ENCODE results near the gene POLR3G.

Gene POLR3G

DNA sequence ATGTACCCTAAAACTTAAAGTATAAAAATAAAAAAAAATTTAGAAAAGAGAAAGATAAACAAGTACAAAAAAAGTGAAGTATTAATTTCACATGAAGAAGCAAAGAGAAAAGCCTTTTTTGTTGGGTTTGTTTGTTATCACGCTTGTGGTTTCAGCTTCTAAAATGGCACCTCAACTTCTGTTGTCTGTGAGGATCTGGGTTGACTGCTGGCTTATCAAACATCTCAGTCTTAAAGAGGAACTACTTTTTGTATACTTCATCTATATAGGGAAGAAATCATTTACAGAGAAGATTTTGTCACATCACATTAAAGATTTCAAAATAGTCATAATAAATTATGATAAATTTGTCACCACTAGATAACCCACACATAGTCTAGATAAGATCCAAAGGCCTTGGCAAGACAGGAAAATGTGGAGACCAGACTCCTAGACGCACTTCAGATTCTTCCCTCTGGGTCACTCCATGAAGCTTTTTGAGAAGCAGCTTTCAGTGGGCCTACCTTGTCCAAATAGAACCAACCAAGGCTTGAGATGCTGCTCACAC lies 75.1 kb downstream of the POLR3G start:
- no peak overlapping the region for H3K4me3 ChIP-seq
- TF ChIP-seq, protein P1, sequence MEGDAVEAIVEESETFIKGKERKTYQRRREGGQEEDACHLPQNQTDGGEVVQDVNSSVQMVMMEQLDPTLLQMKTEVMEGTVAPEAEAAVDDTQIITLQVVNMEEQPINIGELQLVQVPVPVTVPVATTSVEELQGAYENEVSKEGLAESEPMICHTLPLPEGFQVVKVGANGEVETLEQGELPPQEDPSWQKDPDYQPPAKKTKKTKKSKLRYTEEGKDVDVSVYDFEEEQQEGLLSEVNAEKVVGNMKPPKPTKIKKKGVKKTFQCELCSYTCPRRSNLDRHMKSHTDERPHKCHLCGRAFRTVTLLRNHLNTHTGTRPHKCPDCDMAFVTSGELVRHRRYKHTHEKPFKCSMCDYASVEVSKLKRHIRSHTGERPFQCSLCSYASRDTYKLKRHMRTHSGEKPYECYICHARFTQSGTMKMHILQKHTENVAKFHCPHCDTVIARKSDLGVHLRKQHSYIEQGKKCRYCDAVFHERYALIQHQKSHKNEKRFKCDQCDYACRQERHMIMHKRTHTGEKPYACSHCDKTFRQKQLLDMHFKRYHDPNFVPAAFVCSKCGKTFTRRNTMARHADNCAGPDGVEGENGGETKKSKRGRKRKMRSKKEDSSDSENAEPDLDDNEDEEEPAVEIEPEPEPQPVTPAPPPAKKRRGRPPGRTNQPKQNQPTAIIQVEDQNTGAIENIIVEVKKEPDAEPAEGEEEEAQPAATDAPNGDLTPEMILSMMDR (IDR thresholded peaks at IDR 0.05): no peak
- DNase-seq (ENCODE audit: low spot score): no peak
- no peak overlapping the region for H3K27ac ChIP-seq

DNA sequence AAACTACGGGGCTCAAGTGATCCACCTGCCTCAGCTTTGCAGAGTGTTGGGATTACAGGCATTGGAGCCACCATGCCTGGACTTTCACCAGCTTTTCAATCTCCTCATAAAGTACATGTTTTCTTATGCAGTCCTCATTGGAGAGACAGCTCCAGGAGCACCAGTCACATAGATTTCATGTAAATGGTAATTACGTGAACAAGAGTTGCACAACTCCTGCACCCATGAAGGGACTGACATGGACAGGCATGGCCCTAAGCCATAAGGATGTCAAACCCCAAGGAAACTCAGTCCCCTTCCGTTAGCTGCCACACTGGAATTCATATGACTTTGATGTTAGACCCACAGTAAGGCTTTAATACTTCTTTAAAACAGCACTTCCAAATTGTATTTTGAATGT lies 76.3 kb downstream of the POLR3G start:
- Histone ChIP-seq H3K4me3 (no peak overlapping the region), H3K27ac (no peak overlapping the region)
- DNase-seq (ENCODE audit: low spot score): no peak
- TF ChIP-seq, protein P1 (IDR thresholded peaks at IDR 0.05): no peak

DNA sequence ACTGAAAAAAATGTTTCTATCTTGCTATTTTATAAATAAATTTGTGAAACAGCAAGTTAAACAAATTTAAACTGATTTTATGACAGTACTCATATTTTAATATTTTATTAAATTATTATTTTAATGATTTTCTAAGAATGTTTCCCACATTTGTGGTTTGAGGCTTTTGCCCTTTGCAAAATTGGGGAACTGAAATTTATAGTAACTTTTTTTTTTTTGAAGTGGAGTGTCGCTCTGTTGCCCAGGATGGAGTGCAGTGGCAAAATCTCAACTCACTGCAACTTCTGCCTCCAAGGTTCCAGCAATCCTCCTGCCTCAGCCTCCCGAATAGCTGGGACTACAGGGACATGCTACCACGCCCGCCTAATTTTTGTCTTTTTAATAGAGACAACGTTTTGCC lies 76.7 kb downstream of the POLR3G start:
- DNase-seq (ENCODE audit: low spot score): no peak
- Histone ChIP-seq H3K4me3 (no peak overlapping the region), H3K27ac (no peak overlapping the region)
- TF ChIP-seq, protein P1 (IDR thresholded peaks at IDR 0.05): no peak

DNA sequence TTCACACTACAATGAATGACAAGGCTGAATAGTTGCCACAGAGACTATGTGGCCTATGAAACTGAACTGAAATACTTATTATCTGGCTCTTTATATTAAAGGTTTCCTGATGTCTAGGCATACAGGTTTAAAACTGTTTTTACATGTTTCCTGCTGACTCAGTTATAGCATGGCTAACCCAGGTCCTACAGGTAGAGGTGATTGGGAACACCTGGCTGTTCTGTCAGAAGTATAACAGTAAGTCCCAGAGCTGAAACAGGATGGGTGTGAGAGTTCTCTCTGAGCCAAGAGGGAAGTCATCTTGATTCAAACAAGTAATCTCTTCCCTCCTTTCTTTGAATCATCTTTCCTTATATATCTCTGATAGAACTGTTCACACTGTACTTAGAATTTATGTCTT lies 79.0 kb downstream of the POLR3G start:
- H3K4me3 ChIP-seq: no peak overlapping the region
- DNase-seq (ENCODE audit: low spot score): no peak
- TF ChIP-seq, protein P1 (IDR thresholded peaks at IDR 0.05): no peak
- no peak overlapping the region for H3K27ac ChIP-seq

DNA sequence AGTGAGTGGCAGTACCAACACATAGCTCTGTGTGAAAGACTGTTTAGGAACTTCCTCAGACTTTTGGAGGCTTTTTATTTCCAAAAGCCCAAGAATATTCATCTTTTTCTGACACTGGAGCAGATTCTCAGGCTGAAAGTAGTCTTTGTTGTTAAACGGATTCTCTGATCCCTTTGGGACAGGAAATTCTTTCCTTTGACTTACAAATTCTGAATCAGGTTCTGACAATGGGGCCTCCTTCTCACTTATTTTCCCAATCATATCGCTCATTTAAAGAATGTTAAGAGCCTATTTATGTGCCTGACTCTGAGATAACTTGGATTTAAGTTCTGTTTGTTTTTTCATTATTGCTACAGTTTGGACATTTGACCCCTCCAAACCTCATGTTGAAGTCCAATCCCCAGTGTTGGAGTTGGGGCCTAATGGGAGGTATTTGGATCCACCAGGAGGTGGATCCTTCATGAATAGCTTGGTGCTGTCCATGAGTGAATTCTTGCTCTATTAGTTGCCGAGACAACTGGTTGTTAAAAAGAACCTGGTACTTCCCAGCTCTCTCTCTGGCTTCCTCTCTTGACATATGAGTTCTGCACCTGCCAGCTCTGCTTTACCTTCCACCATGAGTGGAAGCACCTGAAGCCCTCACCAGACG lies 79.8 kb downstream of the POLR3G start:
- TF ChIP-seq, protein P1 (IDR thresholded peaks at IDR 0.05): no peak
- DNase-seq (ENCODE audit: low spot score): no peak
- Histone ChIP-seq H3K4me3 (no peak overlapping the region), H3K27ac (no peak overlapping the region)

DNA sequence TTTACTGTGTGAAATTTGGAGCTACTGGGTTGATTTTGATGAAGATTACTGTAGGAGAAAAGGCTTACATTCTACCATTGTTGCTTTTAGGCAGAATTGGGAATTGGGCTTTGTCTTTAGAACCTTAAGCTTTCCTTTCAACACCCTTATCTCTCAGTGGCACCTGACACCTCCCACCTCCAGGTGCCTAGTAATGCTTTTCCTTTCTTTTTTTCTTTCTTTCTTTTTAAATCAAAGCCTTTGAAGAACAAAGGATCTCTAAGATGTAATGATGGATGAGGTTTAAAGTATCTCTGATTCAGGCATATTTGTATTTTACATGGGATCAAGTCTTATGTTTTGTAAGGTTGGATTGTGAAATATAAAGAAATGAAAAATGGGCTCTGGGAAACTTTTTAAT lies 81.0 kb downstream of the POLR3G start:
- Histone ChIP-seq H3K27ac (no peak overlapping the region), H3K4me3 (no peak overlapping the region)
- DNase-seq (ENCODE audit: low spot score): no peak
- TF ChIP-seq, protein P1 (IDR thresholded peaks at IDR 0.05): no peak

DNA sequence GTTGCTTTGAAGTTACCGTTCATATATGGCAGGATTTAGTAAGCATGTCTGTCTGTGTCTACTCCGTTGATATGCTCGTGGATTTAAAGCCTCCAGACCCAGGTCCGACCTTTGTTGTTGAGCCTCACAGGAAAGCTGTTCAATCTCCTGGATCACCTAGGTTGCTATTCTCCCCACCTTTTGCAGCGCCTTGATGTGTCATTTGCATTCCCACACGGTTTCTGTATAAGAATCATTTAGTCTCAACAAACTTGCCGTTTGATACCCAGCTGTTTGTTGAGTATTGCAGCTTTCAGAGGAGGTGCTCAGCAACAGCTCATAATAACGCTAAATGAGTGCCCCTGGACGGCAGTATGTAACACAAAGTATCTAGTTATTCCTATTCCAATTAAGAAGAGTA lies 82.7 kb downstream of the POLR3G start:
- Histone ChIP-seq H3K27ac (no peak overlapping the region), H3K4me3 (no peak overlapping the region)
- DNase-seq (ENCODE audit: low spot score): no peak
- TF ChIP-seq, protein P1 (IDR thresholded peaks at IDR 0.05): no peak

All from coronary artery (tissue), 2 donors.